Calu3 (cell line): ENCODE measurements around the gene EIF2D. TPM values are rescaled to one million over a fixed set of nuclear protein-coding genes. Genes with fewer than 3 reads are reported as not detected.

Experiments used
- BruUV-seq: library from RNA; stranded (reverse); fragments of 400-500 nt; replicated peaks from 2 replicates; lab custom pipeline; 2021; lab: Mats Ljungman, UMichigan
- CTCF ChIA-PET: fragments of 300-600 bp; sonication (Branson Sonifier 250); formaldehyde crosslinking; loops from one replicate; lab custom pipeline; 2022; ENCODE audit warnings: antibody characterized with exemption; lab: Charles Lee
- DNase-seq: peaks from one replicate; pipeline ENCODE4 v3.0.0; 2022
- H3K27ac Mint-ChIP-seq: one replicate; pipeline ENCODE4 v1.8.0; 2022; ENCODE audit warnings: mixed read lengths; ENCODE audit not compliant: unreplicated experiment
- H3K27me3 Mint-ChIP-seq: one replicate; pipeline ENCODE4 v1.8.0; 2022; ENCODE audit warnings: mixed read lengths; ENCODE audit not compliant: unreplicated experiment
- H3K36me3 Mint-ChIP-seq: one replicate; pipeline ENCODE4 v1.8.0; 2022; ENCODE audit warnings: mild to moderate bottlenecking, moderate library complexity, mixed read lengths; ENCODE audit not compliant: insufficient read depth, unreplicated experiment
- H3K4me1 Mint-ChIP-seq: one replicate; pipeline ENCODE4 v1.8.0; 2022; ENCODE audit warnings: mild to moderate bottlenecking, low read depth, mixed read lengths; ENCODE audit not compliant: unreplicated experiment
- H3K4me3 Mint-ChIP-seq: one replicate; pipeline ENCODE4 v1.8.0; 2022; ENCODE audit warnings: mild to moderate bottlenecking, low read depth, moderate library complexity, mixed read lengths; ENCODE audit not compliant: unreplicated experiment
- H3K9me3 Mint-ChIP-seq: one replicate; pipeline ENCODE4 v1.8.0; 2022; ENCODE audit warnings: low read depth, mixed read lengths; ENCODE audit not compliant: unreplicated experiment
- intact Hi-C: fragments of 100-400 bp; cut with micrococcal nuclease; formaldehyde crosslinking; loops from one replicate; pipeline ENCODE4 v1.10.0; 2022; ENCODE audit not compliant: unreplicated experiment
- total RNA-seq: library from RNA; stranded (reverse); gene quantifications from 2 replicates; pipeline ENCODE4 v1.2.3, GENCODE V29; 2022
- TF ChIP-seq, protein P1 (sequence below): fragments of 200-600 bp; IDR thresholded peaks from one replicate; pipeline ENCODE4 v1.8.0; 2022; ENCODE audit warnings: antibody characterized with exemption; ENCODE audit not compliant: unreplicated experiment

EIF2D gene
- total RNA-seq, 1 experiment from 2014 or later: 45.1 TPM

DNA sequence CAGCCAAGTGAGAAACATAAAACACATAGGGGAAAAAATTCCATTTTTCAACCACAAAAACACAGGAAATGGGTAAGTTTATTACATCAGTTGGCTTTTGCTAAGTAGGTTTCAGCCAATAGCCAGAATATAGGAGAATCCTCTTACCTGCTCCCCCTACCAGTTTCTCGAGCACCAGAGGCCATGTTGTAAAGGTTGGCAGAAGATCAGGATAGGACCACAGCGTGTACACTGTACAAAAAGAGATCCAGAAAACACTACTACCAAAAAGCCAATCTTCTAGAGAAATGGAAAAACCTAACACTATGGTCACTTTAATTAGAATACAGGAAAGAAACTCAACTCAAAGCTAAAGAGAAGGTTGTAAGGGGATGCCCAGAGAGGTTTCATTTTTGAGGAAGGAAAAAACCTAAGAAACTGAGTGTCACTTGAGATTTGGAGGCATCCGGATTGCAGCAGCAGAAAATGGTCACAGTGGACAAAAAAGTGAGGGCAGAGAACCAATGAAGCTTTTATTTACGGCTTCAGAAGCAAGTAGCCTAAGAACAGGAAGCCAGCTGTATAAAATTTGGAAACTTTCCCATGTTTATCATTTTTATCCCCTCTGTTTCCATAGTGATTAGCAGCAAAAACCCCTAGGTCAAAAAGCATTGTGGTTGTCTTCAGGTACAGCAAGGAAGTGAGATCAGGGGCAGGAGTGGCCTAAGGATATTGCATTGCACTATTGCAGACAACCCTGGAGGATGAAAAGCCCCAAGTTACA, 2.9 kb downstream of the EIF2D start:
- DNase-seq: no peak
- H3K4me3 Mint-ChIP-seq: no peak overlapping the region
- no peak overlapping the region for H3K27ac Mint-ChIP-seq
- H3K36me3 Mint-ChIP-seq: peaks cover 29% of the 10 kb centered on the region
- no peaks in the 10 kb centered on the region for H3K9me3 Mint-ChIP-seq
- H3K4me1 Mint-ChIP-seq: peaks cover 18% of the 10 kb centered on the region
- no peaks in the 10 kb centered on the region for H3K27me3 Mint-ChIP-seq
- intact Hi-C loops: no loop called here
- TF ChIP-seq, protein P1, sequence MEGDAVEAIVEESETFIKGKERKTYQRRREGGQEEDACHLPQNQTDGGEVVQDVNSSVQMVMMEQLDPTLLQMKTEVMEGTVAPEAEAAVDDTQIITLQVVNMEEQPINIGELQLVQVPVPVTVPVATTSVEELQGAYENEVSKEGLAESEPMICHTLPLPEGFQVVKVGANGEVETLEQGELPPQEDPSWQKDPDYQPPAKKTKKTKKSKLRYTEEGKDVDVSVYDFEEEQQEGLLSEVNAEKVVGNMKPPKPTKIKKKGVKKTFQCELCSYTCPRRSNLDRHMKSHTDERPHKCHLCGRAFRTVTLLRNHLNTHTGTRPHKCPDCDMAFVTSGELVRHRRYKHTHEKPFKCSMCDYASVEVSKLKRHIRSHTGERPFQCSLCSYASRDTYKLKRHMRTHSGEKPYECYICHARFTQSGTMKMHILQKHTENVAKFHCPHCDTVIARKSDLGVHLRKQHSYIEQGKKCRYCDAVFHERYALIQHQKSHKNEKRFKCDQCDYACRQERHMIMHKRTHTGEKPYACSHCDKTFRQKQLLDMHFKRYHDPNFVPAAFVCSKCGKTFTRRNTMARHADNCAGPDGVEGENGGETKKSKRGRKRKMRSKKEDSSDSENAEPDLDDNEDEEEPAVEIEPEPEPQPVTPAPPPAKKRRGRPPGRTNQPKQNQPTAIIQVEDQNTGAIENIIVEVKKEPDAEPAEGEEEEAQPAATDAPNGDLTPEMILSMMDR: no peak
- BruUV-seq: no TSS peak
- CTCF ChIA-PET: interaction anchor here (0.8 to 1.2 kb wide), 3 partner anchors 55 to 373 kb away, joined by 3 read pairs; no protein-coding TSS in a partner anchor

DNA sequence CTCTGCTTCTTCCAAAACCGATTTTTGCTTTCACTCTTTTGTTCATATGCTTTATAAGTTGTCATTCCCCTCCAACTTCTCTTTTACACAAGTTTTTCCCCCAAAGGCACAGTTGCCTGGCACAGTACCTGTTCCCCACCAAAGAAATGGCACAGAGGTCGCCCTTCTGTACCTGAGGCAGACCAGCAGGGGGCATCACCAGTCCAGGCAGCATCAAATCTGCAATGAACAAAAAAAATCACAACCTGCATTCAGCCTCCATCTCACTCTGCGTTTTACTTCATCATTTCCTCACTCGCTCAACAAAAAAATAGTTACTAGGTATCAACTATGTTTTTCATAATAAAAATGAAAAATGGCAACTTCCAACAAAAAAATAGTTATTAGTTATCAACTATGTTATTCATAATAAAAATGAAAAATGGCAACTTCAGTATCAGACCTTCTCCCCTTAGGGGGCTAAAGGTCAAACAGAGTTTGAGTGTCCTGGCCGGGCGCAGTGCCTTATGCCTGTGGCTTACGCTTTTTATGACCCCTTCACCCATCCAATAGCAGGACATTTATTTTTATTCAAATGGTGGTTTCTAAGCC, 4.1 kb downstream of the EIF2D start:
- Mint-ChIP-seq H3K4me3 (no peak overlapping the region), H3K4me1 (peaks cover 18% of the 10 kb centered on the region), H3K27me3 (no peaks in the 10 kb centered on the region), H3K9me3 (no peaks in the 10 kb centered on the region), H3K36me3 (peaks cover 35% of the 10 kb centered on the region), H3K27ac (no peak overlapping the region)
- TF ChIP-seq, protein P1: peak; percentile 83
- intact Hi-C loops: loop anchor here (1.0 kb wide), 1 partner anchor 56 kb away; no protein-coding TSS in a partner anchor
- CTCF ChIA-PET: interaction anchor here (0.6 kb wide), 1 partner anchor 96 kb away, joined by 3 read pairs; no protein-coding TSS in a partner anchor
- no TSS peak for BruUV-seq
- peak; percentile 77 for DNase-seq

DNA sequence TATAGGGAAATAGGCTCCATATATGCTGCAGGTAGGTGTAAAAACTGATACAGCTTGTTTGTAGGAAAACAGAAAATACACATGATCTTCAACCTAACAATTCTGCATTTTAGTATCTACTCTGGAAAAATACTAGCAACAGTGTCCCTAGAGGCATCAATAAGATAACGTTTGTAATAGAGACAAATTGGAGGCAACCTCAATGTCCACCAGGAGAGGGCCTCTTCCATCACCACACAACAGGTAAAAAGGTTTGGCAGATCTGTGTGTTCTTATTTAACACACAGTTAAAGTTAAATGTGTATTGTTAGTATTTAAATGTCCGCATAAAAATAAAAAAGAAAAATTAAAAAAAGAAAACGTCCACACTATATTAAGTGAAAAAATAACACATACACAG, 5.4 kb downstream of the EIF2D start:
- Mint-ChIP-seq H3K4me1 (peaks cover 14% of the 10 kb centered on the region), H3K36me3 (peaks cover 29% of the 10 kb centered on the region), H3K27ac (no peak overlapping the region), H3K4me3 (no peak overlapping the region), H3K9me3 (no peaks in the 10 kb centered on the region), H3K27me3 (no peaks in the 10 kb centered on the region)
- TF ChIP-seq, protein P1: peak; percentile 34
- CTCF ChIA-PET: interaction anchor here (1.1 kb wide), 1 partner anchor 42 kb away, joined by 3 read pairs; no protein-coding TSS in a partner anchor
- intact Hi-C loops: no loop called here
- no TSS peak for BruUV-seq
- DNase-seq: peak; percentile 46

DNA sequence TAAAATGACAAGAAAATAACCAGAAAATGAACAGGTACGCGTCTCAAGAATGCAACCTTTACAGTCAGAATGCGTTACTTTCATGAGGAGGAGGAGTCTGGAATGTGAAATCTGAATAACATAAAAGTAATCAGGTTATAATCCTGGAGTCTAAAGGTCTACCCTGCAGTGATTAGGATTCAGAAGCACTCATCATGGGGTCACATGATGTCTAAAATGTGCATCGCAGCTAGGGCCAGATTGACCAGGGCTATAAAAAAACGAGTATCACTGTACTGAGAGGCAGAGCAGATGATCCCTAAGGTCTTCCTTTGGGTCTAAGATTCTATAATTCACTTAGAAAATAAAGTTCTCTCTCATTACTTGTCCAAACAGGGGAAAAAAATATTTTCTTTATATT, 7.4 kb downstream of the EIF2D start:
- intact Hi-C loops: no loop called here
- no peak for DNase-seq
- Mint-ChIP-seq H3K9me3 (no peaks in the 10 kb centered on the region), H3K27me3 (no peaks in the 10 kb centered on the region), H3K27ac (no peak overlapping the region), H3K36me3 (peaks cover 25% of the 10 kb centered on the region), H3K4me3 (no peak overlapping the region), H3K4me1 (no peaks in the 10 kb centered on the region)
- no TSS peak for BruUV-seq
- TF ChIP-seq, protein P1: no peak
- CTCF ChIA-PET: no interaction called here
